ENCODE results near the gene LITAF. TPM values are rescaled to one million over a fixed set of nuclear protein-coding genes. Genes with fewer than 3 reads are reported as not detected.
A peak's percentile ranks its signal among the peaks of the same experiment; 100 is the strongest.

The LITAF gene
- polyA plus RNA-seq, 2 of the 4 experiments (the other 2 are of a cell fraction): 197 to 227 TPM

DNA sequence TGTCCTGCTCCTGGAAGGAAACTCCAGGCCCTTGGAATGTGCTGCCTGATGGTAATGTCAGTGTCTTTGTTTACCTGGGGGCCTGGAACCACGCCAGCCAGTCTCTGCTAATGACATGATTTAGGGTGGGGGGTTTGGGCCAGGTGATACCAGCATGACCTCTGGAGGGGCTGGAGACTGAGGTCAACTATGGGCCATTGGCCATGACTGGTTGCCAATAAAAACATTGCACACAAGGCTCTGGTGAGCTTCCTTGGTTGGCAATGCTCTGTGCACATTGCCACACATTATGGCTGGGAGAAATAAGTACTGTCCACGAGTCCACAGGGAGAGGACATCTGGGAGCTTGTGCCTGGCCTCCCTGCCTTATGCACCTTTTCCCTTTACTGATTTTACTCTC lies 52.5 kb downstream of the LITAF start (continued):
- TF ChIP-seq BHLHE40 (IDR thresholded peaks at IDR 0.05; ENCODE audit: low read depth, low read length) (no peak), ZC3H11A (IDR thresholded peaks at IDR 0.05) (no peak), NPAS2 (CRISPR knock-in tag; IDR thresholded peaks at IDR 0.05; ENCODE audit: borderline replicate concordance) (no peak), NFE2L2 (conservative IDR thresholded peaks at IDR 0.05; ENCODE audit: low read length) (no peak), PHF8 (IDR thresholded peaks at IDR 0.05; ENCODE audit: borderline replicate concordance, low read depth) (no peak), ESRRA (IDR thresholded peaks at IDR 0.05; ENCODE audit: borderline replicate concordance, low read length) (no peak), HOXB13 (CRISPR knock-in tag; IDR thresholded peaks at IDR 0.05; ENCODE audit: low read depth) (no peak), MAFK (IDR thresholded peaks at IDR 0.05; ENCODE audit: partially characterized antibody) (no peak), CBX2 (IDR thresholded peaks at IDR 0.05; ENCODE audit: borderline replicate concordance, low read depth) (no peak), KDM1A (IDR thresholded peaks at IDR 0.05; ENCODE audit: low read depth) (no peak), CHD4 (IDR thresholded peaks at IDR 0.05; ENCODE audit: borderline replicate concordance) (no peak), RFX5 (IDR thresholded peaks at IDR 0.05) (no peak), JUN (IDR thresholded peaks at IDR 0.05) (peak in 1 of 2 experiments; percentile 63; a peak in 1 of 5 replicates), ZFP36 (IDR thresholded peaks at IDR 0.05; ENCODE audit: borderline replicate concordance, partially characterized antibody) (no peak), SMC3 (IDR thresholded peaks at IDR 0.05) (no peak), HOXA7 (CRISPR knock-in tag; IDR thresholded peaks at IDR 0.05) (no peak), JUNB (IDR thresholded peaks at IDR 0.05) (no peak), POLR2AphosphoS2 (conservative IDR thresholded peaks at IDR 0.05; ENCODE audit: low read length) (no peak), ZSCAN20 (CRISPR knock-in tag; IDR thresholded peaks at IDR 0.05) (no peak), HDAC2 (IDR thresholded peaks at IDR 0.05) (no peak)
- TF ChIP-seq, protein P1, sequence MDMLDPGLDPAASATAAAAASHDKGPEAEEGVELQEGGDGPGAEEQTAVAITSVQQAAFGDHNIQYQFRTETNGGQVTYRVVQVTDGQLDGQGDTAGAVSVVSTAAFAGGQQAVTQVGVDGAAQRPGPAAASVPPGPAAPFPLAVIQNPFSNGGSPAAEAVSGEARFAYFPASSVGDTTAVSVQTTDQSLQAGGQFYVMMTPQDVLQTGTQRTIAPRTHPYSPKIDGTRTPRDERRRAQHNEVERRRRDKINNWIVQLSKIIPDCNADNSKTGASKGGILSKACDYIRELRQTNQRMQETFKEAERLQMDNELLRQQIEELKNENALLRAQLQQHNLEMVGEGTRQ (IDR thresholded peaks at IDR 0.05): no peak
- TF ChIP-seq, protein P2, sequence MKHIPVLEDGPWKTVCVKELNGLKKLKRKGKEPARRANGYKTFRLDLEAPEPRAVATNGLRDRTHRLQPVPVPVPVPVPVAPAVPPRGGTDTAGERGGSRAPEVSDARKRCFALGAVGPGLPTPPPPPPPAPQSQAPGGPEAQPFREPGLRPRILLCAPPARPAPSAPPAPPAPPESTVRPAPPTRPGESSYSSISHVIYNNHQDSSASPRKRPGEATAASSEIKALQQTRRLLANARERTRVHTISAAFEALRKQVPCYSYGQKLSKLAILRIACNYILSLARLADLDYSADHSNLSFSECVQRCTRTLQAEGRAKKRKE (CRISPR knock-in tag; IDR thresholded peaks at IDR 0.05; ENCODE audit: low read depth): no peak
- TF ChIP-seq, protein P3, sequence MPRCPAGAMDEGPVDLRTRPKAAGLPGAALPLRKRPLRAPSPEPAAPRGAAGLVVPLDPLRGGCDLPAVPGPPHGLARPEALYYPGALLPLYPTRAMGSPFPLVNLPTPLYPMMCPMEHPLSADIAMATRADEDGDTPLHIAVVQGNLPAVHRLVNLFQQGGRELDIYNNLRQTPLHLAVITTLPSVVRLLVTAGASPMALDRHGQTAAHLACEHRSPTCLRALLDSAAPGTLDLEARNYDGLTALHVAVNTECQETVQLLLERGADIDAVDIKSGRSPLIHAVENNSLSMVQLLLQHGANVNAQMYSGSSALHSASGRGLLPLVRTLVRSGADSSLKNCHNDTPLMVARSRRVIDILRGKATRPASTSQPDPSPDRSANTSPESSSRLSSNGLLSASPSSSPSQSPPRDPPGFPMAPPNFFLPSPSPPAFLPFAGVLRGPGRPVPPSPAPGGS (IDR thresholded peaks at IDR 0.05): no peak

DNA sequence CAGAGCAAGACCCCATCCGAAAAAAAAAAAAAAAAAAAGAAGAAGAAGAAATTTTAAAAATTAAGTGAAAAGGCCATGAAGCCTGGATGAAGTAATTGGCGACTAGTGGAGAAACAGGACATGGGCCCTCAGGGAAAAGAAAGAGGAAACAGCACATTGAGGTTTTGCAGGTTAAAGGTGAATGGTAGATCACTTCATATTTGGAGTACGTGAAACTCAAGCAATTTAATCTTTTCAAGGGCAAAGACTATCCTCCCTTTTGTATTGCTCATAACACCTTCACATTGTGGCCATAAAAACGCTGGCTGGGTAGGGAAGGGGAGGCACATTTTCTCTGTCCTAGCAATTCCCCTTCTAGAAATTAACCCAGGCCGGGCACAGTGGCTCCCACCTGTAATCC lies 53.1 kb downstream of the LITAF start:
- ATAC-seq (no peak), DNase-seq (ENCODE audit: low read depth in 1 of 2, low spot score in 1 of 2) (no peak), FAIRE-seq (no peak)
- peak overlapping the region; percentile 56 to 80; a peak in 5 of 6 replicates for H3K27ac ChIP-seq
- H3K4me3 ChIP-seq: no peak overlapping the region
- ChIA-PET POLR2A (no interaction called here), CTCF (interaction anchor here (0.9 to 7.7 kb wide), 2 partner anchors 22 to 127 kb away, joined by 6 to 40 read pairs; no protein-coding TSS in a partner anchor)
- TF ChIP-seq CBX8 (IDR thresholded peaks at IDR 0.05) (no peak), SREBF2 (IDR thresholded peaks at IDR 0.05) (no peak), CEBPB (IDR thresholded peaks at IDR 0.05) (no peak), HDAC2 (IDR thresholded peaks at IDR 0.05) (no peak), KDM1A (IDR thresholded peaks at IDR 0.05; ENCODE audit: low read depth) (no peak)
- TF ChIP-seq, protein P4, sequence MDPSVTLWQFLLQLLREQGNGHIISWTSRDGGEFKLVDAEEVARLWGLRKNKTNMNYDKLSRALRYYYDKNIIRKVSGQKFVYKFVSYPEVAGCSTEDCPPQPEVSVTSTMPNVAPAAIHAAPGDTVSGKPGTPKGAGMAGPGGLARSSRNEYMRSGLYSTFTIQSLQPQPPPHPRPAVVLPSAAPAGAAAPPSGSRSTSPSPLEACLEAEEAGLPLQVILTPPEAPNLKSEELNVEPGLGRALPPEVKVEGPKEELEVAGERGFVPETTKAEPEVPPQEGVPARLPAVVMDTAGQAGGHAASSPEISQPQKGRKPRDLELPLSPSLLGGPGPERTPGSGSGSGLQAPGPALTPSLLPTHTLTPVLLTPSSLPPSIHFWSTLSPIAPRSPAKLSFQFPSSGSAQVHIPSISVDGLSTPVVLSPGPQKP (IDR thresholded peaks at IDR 0.05; ENCODE audit: low read depth, low read length): no peak
- H3K9me3 ChIP-seq: no peaks in the 10 kb centered on the region
- WGBS (ENCODE audit: missing lambda C conversion rate): 92% methylated on average over 5 of the region's 5 CpGs
- H3K4me2 ChIP-seq: peak overlapping the region; percentile 49; the same call in 1 of the 3 replicates
- peaks cover 46% of the 10 kb centered on the region for H3K4me1 ChIP-seq

Measured in A549 (cell line).